Stimulated activated CD4-positive, alpha-beta T cell treated with anti-CD3 and anti-CD28 coated beads, Interleukin-4, amount 100 ng/mL, for 1 hour (primary cell): ENCODE results near the gene KLRC2.
"Not testable (repeated sequence)": the region's sequence is repeated elsewhere in the genome, so short reads cannot be mapped to it uniquely, and the experiment has no call there.

ENCODE experiments used
- DNase-seq: peaks from one replicate; pipeline ENCODE4 v3.0.0-alpha.2; 2020

KLRC2 gene

DNA sequence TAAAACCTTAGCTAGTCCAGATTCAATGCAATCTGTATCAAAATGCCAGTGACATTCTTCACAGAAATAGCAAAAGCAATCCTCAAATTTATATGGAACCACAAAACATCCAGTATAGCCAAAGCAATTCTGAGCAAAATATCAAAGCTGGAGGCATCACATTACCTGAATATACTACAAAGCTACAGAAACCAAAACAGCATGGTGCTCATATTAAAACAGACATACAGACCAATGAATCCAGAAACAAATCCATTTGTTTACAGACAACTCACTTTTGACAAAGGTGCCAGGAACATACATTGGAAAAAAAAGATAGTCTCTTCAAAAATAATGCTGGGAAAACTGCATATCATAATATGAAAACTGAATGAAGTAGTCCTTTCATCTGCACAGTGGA, 31.0 kb downstream of the KLRC2 start:
- no peak for DNase-seq

DNA sequence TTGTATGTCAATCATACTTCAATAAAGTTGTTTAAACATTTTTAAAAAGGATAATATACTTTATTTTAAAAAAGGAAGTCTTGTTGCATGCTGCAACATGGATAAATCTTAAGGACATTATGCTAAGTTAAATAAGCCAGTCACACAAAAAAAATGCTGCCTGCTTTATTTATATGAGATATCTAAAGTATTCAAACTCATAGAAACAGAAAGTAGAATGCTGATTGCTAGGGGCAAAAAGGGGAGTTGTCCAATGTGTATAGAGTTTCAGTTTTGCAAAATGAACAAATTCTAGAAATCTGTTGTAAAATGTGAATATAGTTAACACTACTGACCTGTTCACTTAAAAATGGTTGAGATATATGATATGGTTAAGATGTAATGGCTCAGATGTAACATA, 35.0 kb downstream of the KLRC2 start:
- DNase-seq = no peak

DNA sequence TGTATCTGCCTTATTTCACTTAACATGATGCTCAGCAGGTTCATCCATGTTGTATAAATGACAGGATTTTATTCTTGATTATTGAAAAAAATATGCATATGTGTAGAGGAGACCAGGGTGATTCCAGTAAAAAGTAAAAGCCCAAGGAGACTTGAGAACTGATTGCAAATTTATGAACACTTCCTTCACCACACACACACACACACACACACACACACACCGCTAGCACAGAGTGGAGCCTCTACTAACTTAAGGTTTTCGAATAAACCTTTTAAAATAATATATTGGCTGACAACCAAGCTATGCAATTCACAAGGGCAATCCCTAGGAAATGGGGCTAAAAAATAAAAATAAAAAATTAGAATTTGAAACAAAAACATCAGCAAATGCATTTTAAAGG, 37.6 kb downstream of the KLRC2 start:
- DNase-seq = no peak

DNA sequence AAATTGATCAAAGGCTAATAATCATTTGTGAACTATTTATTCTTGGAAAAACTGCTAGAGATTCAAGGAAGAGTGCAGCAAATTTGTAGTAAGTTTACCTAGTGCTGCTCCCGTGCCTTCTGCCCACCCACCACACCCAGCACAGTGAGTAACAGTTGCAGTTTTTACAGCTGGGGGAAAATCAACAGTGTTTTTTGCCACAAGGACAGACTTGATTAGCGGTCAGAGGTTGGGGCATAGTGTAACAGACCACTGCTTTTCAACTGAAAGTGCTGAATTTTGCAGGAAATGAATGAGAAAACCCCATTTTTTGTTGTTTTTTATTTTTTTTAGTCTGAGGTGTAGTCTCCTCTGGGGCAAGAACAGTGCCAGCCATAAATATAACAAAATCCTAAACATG, 38.5 kb downstream of the KLRC2 start:
- no peak for DNase-seq

DNA sequence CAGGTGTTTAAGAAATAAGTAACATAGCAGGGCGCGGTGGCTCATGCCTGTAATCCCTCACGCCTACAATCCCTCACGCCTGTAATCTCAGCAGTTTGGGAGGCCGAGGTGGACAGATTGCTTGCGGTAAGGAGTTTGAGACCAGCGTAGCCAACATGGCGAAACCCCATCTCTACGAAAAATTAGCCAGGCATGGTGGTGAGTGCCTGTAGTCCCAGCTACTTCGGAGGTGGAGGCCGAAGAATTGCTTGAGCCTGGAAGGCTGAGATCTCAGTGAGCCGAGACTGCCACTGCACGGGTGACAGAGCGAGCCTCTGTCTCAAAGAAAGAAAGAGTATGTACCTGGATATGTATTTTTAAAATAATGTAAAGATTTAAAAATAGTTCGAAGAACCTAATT, 39.6 kb downstream of the KLRC2 start:
- not testable (repeated sequence) for DNase-seq

DNA sequence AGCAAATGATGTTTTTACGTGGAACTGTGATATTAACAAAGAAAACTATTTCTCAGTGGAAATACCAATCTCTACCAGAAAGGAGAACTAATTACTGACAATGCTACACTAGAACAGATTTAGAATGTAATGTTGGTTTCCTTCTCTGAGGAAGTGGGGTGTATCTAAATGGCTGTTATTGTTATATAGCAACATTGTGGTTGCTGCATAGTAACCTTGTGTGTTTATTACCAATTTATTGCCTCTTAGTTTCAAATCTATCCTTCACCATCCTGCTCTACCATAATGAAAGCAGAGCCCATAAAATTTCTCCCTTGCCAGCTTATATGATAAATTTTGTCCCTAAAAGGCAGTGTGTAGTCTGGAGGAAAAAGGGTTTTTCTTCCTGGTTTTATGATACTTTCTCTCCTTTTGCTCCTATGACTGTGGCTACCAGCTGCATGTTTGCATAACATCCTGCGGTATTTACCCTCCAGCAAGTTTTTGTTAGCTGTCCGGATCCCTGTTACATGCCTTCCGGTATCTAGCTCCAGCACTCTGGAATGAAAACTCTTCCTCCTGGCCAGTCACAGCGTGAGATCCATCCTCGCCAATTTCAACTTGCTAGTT, 40.3 kb downstream of the KLRC2 start:
- no peak for DNase-seq

DNA sequence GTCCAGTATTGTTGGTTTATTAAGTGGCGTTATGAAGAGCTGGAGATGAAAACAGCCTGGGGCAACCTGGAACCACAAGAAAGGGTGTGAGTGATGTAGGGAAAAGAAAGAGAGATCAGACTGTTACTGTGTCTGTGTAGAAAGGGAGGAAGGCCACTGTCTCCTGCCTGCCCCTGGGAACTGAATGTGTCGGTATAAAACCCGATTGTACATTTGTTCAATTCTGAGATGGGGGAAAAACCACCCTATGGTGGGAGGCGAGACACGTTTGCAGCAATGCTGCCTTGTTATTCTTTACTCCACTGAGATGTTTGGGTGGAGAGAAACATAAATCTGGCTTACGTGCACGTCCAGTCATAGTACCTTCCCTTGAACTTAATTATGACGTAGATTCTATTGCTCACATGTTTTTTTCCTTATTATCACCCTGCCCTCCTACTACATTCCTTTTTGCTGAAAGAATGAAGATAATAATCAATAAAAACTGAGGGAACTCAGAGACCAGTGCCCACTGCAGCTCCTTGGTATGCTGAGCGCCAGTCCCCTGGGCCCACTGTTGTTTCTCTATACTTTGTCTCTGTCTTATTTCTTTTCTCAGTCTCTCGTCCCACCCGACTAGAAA, 41.2 kb downstream of the KLRC2 start:
- DNase-seq = not testable (repeated sequence)

DNA sequence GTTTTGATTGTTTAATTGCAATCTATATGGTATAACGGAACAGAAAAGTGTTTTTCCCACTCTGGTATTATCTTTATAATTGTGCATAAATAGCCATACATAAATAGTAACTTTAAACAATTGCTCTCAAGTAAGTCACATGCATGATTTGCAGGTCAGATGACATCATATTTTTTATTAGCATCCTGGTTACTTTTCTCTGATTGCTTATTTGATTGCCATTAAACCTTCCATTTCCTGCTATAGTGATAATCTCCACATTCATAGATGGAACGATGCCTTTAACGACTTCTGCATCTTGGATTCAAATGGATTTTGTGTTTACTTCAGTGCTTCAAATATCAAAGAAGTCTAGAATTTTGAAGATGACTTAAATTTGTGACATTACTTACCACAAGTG, 42.5 kb downstream of the KLRC2 start:
- DNase-seq = no peak

DNA sequence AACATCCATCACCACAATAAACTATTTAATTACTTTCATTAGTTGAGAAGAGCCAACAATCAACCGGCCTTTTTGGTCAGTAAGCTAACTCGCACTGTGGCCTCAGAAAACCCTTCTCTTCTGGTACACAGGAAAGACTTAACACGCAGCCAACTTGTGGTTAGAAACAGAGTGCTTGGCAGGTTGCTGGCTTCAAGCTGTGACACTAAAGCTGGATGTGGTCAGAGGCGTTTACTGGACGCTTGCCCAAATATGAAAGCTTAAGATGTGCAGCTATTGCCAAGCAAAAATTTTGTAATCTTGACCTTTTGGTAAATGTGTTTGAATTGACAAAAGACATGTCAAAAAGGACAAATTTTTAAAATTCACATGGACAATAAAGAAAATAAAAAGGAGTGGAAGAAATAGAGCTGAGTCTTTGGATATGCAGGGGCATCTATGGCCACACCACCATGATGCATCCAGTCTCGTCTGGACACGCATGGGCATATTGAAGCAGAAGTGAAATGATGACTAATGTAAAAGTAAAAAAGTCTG, 43.3 kb downstream of the KLRC2 start:
- no peak for DNase-seq

DNA sequence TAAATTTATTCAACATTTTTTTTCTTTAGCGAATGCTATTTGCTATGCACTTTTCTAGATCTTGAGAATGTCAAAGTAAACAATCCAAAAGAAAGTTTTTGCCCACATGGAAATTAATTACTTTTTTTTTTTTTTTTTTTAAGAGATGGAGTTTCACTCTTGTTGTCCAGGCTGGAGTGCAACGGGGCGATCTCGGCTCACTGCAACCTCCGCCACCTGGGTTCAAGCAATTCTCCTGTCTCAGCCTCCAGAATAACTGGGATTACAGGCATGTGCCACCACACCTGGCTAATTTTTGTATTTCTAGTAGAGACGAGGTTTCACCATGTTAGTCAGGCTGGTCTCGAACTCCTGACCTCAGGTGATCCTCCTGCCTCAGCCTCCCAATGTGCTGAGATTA, 44.8 kb downstream of the KLRC2 start:
- not testable (repeated sequence) for DNase-seq

DNA sequence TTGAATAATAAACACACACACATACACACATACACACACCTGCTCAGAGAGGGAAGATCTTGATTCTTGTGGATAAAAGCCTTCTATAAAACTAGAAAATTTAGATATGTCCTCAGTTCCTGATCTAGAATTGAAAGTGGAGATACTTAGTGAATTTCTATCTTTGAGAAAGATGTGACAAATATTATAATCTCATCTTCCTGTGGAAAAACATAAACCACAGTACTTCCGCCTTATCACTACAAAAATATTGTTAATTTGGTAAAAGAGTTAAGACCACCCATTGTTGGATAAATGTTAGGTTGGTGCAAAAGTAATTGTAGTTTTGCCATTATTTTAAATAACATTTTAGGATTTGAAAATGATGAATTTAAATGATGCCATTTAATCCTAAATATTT, 45.9 kb downstream of the KLRC2 start, which contains the start of gene KLRK1:
TSS of gene KLRK1 (minus strand) at position 138 of the 400 bp plus-strand sequence. CDS start 1,231 bp downstream, outside the sequence.
- DNase-seq = no peak

DNA sequence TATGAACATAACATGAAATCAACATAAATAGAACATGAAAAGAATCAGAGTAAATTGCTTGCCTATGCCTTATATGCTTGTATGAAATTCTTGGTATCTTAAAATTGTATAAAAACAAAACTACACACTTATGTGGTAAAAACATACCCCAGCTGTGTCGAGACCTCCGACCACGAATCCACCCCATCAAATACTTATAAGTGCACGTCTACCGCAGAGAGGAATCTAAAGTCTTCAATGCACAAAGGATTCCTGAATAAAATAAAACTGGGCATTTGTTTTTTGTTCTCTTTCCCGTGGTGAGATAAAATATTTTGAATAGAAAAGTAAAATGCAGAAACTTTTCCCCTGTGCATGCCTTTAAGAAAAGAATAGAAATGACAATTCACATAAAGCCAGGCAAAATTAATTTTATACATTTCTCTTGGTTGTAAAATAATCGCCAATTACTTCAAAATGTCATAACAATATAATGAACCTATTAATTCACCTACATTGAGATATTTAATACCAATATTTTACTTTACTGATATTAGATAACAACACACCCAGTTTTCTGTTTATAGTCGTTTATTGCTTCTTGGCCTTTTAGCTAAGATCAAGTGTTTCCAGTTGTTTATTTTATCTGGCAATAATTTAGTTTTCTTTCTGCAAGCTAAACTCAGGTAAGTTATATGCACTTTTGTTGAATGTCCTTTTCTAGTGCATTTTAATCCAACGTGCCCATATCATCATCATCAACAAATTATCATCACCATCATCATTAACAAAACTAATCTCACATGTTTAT, 47.0 kb downstream of the KLRC2 start:
- DNase-seq = no peak

DNA sequence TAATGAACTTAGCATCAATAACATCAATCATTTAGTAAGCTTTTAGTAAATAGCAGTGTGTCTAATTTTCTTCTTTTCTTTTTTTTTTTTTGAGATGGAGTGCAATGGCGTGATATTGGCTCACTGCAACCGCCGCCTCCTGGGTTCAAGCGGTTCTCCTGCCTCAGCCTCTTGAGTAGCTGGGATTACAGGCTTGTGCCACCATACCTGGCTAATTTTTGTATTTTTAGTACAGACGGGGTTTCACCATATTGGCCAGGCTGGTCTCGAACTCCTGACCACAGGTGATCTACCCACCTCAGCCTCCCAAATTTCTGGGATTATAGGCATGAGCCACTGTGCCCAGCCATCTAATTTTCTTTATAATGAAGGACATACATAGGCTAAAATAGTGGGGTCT, 48.3 kb downstream of the KLRC2 start:
- DNase-seq = not testable (repeated sequence)

DNA sequence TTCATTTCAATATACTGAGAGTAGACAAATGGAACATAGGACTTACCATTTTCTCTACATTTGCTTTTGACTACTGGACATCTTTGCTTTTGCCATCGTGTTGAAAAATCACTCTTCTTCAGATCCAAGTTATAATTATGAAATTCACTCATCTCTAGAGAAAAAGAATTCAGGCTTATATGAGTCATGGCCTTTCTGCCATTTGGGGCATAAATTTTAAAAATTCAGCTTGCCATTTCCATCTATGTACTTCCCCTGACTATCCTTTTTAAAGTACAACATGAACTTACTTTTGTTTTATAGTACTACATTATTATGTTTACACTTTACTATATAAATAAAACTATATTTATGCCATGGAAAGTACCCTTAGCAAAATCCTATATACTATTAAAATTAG, 49.0 kb downstream of the KLRC2 start:
- DNase-seq = no peak

DNA sequence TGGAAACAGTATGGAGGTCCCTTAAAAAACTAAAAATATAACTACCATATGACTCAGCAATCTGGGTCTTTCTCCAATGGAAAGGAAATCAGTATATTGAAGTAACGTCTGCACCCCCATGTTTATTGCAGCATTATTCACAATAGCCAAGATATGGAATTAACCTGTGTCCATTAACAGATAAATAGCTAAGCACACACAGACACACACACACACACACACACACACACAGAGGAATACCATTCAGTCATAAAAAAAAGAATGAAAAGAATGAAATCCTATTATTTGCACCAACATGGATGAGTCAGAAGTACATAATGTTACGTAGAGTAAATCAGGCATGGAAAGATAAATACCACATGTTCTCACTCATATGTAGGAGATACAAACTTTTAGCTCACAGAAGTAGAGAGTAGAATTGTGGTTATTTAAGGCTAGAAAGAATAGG, 50.6 kb downstream of the KLRC2 start:
- no peak for DNase-seq

DNA sequence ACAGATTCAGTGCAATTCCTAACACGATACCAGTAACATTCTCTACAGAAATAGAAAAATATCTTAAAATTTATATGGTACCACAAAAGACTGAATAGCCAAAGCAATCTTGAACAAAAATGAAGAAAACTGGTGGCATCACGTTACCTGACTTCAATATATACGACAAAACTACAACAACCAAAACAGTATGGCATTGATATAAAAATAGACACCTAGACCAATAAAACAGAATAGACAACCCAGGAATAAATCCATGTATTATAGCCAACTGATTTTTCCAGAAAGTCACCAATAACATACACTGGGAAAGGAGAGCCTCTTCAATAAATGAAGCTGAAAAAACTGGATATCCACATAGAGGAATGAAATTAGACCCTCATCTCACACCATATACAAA, 51.6 kb downstream of the KLRC2 start:
- DNase-seq = no peak

DNA sequence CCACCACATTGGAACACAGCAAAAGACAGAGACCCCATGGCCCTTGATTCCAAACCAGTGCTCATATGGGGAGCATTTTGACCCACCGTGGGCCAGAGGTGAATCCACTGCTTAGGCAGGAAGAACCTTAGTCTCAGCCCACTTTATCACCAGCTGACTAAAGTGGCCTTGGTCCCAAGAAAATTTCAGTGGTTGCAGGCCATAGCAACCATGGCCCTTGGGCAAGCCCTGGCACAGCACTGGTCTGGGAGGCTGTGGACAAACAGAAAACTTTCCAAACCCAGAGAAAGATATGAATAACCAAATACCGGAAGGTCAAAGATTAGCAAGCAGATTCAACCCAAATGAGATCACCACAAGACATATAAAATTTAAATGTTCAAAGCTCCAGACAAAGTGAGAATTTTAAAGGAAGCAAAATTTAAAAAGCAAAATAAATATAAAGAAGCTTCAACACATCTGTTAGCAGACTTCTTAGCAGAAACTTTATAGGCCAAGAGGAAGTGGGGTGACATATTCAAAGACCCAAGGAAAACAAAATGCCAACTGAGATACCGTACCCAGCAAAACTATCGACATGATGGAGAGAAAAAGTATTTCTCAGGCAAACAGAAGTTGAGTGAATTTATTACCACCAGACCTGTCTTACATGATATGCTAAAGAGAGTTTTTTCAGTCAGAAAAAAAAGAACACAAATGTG, 53.7 kb downstream of the KLRC2 start:
- DNase-seq = no peak
